HG03432 (cell line): ENCODE results near the gene AP1M1.
"Not testable (repeated sequence)": the region's sequence is repeated elsewhere in the genome, so short reads cannot be mapped to it uniquely, and the experiment has no call there.

ENCODE experiments used
- ATAC-seq: cut with Tn5 transposase; IDR thresholded peaks from one replicate; pipeline ENCODE4 v1.9.1; 2021; ENCODE audit warnings: mild to moderate bottlenecking, moderate library complexity; ENCODE audit not compliant: unreplicated experiment

Gene AP1M1

GRCh38 chr19:16197622-16198369 lies at the start of gene AP1M1:
Gene AP1M1 (plus strand): TSS chr19:16197911. CDS start chr19:16198027, 116 bp downstream.
- peak; percentile 81 for ATAC-seq

GRCh38 chr19:16148443-16149229 lies 49.1 kb upstream of the AP1M1 start:
- no peak for ATAC-seq

- ATAC-seq = no peak
Observed at GRCh38 chr19:16153582-16154336, 44.0 kb upstream of the AP1M1 start.

DNA sequence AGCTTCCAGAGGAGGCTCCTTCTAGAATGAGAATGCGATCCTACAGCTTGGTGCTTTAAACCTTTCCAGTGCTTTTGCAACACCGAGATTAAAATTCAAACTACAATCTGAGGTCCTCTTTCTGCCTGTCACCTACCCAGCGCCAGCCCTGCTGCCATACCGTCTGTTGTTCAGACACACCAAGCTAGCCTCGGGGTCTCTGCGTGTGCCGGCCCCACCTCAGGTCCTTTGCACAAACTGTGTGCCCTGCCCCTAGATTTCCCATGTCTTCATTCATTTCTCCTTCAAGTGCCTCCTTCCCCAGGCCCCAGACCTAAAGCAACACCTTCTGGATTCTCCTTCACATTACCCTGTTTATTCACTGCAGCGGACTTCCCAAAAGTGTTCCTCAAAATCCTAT lies 43.2 kb upstream of the AP1M1 start:
- ATAC-seq = no peak

GRCh38 chr19:16155128-16155527 lies 42.6 kb upstream of the AP1M1 start:
- ATAC-seq = no peak

GRCh38 chr19:16156904-16157303 lies 40.8 kb upstream of the AP1M1 start:
- ATAC-seq = no peak

- no peak for ATAC-seq
Observed at GRCh38 chr19:16157601-16158000, 40.1 kb upstream of the AP1M1 start.

- ATAC-seq = no peak
Observed at GRCh38 chr19:16159655-16160054, 38.1 kb upstream of the AP1M1 start.

DNA sequence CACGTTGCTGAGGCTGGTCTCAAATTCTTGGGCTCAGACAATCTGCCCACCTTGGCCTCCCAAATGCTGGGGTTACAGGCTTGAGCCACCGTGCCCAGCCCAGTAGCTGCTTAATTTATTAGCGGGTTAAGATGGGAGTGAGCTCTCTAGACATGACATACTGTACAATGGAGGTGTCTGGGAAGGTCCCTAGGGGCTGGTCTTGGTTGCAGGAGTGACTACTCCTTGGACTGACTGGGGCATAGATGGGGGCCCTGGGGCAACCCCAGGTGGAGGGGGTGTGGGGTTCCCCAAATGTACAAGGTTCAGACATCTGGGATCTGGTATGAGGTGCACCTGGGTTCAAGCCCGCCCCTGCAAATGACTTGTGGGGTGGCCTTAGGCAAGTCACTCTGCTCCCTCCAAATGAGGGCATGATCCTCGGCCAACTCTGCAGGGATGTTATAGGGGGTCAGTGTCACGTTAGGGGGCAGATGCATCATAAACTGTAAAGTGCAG lies 37.2 kb upstream of the AP1M1 start:
- no peak for ATAC-seq

- ATAC-seq = no peak
Observed at GRCh38 chr19:16160943-16161560, 36.7 kb upstream of the AP1M1 start.

DNA sequence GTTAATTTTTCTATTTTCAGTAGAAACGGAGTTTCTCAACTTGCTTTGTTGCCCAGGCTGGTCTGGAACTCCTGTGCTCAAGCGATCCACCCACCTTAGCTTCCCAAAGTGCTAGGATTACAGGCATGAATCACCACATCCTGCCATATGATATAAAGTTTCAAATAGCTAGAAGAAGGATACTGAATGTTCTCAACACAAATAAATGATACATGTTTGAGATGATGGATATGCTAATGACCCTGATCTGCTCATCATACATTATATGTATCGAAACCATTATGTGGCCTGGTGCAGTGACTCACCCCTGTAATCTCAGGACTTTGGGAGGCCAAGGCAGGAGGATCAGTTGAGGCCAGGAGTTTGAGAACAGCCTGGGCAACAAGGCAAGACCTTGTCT lies 35.9 kb upstream of the AP1M1 start:
- no peak for ATAC-seq

DNA sequence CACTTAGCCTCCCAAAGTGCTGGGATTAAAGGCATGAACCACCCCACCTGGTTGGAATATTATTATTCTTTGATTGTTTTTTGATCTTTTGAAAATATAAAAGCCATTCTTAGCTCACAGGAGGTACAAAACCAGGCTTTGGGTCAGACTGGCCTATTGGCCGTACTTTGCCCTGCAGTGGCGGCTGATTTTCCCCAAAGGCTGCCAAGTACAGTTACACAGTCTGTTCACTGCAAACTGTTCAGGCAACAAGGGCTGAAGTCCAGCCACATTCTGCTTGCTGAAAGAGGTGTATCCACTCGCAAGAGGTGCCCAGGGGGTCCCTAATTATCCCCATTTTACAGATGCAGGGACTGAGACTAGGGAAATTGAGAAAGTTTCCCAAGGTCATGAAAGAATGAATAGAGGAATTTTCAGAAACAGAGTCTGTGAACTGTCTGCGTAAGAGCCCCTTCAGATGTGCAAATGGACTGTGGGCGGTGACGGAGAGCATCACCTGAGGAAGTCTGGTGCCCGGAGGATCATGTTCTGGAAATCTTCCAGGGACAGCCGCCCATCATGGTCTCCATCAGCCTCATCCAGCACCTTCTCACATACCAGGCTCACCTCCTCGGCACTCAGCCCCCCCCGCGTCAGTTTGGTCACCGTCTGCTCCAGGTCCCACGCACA lies 33.4 kb upstream of the AP1M1 start:
- ATAC-seq = no peak

GRCh38 chr19:16166417-16166816 lies 31.3 kb upstream of the AP1M1 start:
- no peak for ATAC-seq

- no peak for ATAC-seq
Observed at GRCh38 chr19:16167055-16167454, 30.7 kb upstream of the AP1M1 start.

DNA sequence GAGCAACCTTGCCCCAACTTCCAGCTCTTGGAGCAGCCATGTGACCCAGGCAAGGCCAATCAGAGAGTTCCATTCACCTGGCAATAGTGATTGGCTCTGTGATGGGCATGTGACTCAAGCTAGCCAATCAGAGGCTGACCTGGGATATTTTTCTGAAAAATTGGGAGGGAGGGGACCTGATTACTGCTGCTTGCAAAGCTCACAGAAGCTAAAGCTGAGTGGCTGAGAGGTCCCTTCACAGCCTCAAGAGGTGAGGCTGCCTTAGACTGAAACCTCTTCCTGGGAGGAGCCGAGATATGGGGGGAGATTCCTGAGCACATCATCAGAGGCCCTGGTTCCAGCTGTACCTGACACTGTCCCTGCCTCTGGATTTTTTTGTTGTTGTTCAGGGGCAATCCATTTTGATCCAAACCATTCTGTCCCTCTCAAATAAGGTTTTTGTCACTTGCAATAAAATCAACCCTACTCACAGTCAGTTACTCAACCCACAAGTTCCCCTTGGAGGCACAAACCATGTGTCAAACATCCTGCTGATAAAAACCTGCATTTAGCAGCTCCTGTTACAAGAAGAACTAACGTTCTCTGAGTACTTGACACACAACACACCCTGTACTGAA lies 29.1 kb upstream of the AP1M1 start:
- ATAC-seq = no peak

DNA sequence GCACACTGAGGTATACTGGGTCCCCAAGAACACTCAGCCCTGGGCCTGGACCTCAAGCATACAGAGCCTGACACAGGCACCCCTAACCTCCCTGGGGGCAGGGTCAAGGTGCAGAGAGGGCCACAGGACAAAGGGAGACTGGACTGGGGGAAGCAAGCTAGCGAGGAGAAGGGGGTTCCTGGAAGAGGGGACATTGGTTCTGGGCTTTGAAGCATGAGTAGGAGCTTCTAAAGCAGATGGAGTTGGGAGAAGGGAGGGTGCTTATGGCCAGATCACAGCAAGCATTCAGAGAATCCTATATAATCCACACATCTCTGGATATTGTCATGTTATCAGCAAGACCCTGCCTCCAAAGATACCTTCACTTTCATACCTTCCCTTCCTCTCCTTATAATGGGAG lies 27.6 kb upstream of the AP1M1 start:
- no peak for ATAC-seq

- ATAC-seq = no peak
Observed at GRCh38 chr19:16175954-16176353, 21.8 kb upstream of the AP1M1 start.

GRCh38 chr19:16178866-16179265 lies 18.8 kb upstream of the AP1M1 start:
- ATAC-seq = not testable (repeated sequence)

DNA sequence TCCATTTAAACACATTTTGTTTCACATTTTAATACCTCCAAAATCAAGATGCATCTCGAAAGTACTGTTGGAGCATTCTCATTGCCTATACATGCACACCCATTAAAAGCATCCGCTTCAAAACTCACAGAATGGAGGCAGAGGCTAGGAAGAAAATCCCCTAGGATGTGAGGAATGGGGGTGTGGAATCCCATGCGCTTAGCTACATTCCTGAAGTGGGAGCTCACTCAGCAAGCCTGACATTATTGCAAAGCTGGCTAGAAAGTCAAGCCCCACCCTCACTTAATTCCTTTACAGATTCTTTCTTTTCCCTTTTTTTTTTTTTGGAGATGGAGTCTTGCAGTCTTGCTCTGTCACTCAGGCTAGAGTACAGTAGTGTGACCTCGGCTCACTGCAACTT lies 17.1 kb upstream of the AP1M1 start:
- ATAC-seq = no peak

DNA sequence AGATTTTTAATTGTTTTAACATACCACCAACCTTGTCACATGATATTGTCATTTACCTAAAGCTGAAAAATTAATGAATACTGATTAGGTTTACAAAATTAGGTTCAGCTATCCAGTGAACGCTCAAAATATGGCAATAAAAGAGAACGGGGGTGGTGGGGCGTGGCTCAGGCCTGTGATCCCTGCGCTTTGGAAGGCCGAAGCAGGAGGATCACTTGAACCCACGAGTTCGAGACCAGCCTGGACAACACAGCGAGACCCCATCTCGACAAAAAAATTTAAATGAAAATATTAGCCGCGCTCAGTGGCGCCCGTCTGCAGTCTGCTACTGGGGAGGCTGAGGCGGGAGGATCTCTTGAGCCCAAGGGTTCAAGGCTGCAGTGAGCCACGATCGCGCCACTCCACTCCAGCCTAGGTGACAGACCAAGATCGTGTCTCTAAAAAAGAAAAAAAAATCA lies 13.0 kb upstream of the AP1M1 start:
- no peak for ATAC-seq
